HG03064 (cell line): Measurements from ENCODE around the gene TGFB1.
"Not testable (repeated sequence)": the region's sequence is repeated elsewhere in the genome, so short reads cannot be mapped to it uniquely, and the experiment has no call there.

Source experiments
- ATAC-seq: cut with Tn5 transposase; IDR thresholded peaks from one replicate; pipeline ENCODE4 v1.9.1; 2021; ENCODE audit warnings: low read depth; ENCODE audit not compliant: unreplicated experiment

TGFB1 gene

DNA sequence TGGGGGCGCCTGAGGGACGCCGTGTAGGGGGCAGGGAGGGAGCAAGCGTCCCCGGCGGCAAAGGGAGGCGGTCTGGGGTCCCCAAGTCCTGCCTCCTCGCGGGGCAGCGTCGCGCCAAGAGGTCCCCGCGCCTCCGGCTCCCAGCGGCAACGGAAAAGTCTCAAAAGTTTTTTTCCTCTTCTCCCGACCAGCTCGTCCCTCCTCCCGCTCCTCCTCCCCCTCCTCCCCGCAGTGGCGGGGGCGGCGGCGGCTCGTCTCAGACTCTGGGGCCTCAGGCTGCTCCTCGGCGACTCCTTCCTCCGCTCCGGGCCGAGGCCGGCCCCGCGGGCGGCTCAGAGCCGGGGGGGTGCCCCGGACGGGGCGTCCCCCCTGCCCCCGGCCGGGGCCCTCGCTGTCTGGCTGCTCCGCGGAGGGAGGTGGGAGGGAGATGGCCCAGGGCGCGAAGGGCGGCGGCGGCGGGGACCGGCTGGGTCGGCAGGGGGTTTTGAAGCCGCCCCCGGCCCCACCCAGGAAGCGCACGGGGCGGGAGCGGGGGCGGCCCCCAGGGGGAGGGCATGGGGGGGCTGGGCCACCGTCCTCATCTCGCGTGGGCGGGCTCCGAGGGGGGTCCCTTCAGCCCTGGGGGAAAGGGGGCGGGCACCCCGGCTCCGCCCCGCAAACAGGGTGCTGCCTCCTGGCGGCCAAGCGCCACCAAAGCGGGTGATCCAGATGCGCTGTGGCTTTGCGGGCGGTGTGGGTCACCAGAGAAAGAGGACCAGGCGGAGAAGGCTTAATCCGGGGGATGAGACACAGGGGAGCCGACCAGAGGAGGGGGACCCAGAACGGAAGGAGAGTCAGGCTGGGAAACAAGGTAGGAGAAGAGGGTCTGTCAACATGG, at the start of gene TGFB1:
Gene TGFB1, minus strand, starts transcription at position 457 of the 877 bp plus-strand sequence. CDS start 878 bp downstream, outside the sequence.
- ATAC-seq, result no peak

DNA sequence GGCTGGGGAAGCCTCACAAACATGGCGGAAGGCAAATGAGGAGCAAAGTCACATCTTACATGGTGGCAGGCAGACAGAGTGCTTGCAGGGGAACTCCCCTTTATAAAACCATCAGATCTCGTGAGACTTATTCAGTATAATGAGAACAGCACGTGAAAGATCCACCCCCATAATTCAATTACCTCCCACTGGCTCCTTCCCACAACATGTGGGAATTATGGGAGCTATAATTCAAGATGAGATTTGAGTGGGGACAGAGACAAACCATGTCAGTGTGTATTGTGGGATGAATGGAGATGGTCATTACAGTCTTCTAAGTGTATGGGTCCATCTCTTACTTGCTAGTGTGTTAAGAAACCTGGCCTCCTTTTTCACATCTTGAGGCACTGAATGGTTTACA, 48.3 kb upstream of the TGFB1 start:
- ATAC-seq, result no peak

DNA sequence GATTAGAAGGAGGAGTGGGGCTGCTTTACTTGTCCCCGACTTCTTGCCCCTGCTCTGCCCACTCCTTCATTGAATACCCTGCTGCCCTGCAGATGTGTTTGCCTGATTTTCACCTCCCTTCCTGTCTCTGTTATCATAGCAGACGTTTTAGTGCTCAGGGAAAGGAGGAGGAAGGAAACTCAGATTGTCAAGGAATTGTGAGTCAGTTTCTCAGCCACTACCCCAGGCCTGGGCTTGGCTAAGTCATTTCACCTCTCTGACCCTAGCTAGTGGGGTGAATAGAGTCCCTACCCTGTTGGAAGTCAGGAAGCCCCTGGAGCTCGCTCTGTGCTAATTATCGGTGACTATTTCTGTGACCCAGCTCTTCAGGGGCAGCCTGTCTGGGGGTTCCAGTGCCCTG, 47.8 kb upstream of the TGFB1 start:
- no peak for ATAC-seq

DNA sequence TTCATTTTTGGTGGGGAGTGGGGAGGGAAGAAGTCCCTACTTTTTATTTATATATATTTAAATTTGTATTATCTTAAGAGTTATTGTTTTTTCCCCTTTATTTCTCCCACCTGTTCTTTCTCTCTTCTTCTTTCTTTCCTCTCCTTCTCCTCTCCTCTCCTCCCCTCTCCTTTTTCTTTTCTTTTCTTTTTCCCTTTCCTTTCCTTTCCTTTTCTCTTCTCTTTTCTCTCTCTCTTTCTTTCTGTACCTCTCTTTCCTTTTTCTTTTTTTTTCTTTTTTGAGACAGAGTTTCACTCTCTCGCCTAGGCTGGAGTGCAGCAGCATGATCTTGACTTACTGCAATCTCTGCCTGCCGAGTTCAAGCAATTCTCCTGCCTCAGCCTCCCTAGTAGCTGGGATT, 45.8 kb upstream of the TGFB1 start:
- ATAC-seq, result no peak

DNA sequence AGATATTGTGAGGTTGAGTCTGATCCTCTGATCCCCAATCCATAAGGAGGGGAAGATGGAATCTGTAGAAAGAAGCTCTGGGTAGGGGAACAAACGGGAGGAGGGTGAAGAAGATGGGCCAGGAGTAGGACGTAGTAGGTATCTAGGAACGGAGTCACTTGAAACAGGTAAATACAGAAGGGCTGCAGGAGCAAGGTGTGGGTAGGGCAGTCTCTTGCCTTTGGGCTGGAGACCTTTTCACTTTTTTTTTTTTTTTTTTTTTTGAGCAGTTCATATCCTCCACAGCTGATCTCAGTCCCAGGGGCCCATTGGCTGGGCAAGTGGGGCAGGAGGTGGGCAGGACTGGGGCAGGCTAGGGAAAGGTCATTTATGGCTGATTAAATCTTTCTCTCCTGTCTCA, 45.4 kb upstream of the TGFB1 start:
- ATAC-seq, result no peak

DNA sequence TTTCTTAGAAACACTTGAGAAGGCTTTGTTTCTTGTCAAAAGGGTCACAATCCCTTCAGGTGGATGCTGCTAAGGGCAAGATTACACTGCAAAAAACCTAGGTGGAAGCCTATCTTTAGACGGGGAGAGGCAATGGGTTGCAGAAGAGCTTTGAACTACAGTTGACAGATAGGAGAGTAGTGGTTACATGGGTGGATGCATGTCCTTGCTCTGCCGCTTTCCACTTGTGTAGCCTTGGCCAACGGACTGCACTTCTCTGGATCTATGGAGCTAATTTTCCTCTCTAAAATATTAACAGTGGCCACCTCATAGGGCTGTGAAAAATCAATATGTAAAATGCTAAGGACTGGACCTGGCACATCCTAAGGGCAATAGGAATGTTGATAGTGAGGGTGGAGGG, 44.9 kb upstream of the TGFB1 start:
- ATAC-seq, result no peak

DNA sequence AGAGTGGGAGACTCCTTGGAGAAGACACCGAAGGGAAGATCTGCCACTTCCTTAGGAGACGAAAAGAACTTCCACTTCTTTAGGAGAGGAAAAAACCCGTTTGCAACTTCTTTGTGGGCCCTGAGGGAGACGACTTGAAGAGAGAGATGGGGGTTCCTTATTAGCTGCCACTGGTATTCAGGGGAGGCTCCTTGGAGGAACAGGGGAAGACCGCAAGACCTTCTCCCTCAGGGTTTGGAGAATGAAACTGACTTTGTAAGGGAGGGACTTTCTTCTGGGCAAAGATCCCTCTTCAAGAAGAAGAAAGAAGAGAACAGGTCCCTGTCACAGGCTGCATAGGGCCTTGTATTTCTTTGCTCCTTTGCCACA, 44.3 kb upstream of the TGFB1 start:
- no peak for ATAC-seq

DNA sequence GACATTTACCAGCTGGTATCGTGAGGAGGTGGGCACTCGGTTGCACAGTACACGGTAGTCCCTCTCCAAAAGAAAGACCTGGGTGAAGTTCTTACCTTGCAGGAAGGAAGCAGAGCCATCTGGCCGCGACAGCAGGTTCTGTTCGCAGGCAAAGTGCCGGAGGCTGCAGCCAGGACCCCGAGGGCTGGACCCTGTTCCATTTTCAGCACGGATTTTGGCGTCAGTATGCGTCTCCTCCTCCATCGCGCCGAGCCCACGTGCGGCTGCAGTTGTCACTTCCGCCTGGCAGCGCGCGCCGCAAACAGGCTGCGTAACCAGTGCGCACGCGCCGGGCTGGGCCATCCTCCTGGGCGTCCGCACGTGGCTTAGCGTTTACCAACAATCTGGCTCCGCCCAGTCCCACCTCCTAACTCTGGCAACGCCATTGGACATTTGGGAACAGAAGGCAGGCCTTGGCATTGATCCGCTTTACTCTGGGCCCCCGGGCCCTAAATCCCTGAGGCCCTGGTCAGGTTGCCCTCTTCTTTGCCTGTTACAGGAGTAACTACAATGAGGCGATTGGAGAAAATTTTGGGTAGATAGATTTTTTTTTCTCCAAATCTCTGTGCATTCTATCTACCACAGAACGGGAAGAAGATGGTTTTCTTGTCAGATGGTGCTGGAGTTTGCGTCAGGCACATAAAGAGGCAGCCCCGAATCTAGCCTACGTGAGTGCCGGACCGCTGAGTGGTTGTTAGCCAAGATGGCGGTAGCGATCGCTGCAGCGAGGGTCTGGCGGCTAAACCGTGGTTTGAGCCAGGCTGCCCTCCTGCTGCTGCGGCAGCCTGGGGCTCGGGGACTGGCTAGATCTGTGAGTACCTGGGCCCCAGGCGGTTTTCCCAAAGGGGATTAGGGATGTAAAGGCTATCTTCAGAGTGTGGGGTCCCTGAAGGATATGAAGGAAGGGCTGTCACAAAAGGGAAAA, 43.6 kb upstream of the TGFB1 start, which contains the start of the genes BCKDHA and EXOSC5:
Gene BCKDHA, plus strand, starts transcription at position 733 of the 964 bp plus-strand sequence. Its CDS starts 10 bp downstream, at position 743.
Gene EXOSC5, minus strand, starts transcription at position 274 of the 964 bp plus-strand sequence. Its CDS starts 31 bp downstream, at position 243.
- peak; percentile 69 for ATAC-seq

DNA sequence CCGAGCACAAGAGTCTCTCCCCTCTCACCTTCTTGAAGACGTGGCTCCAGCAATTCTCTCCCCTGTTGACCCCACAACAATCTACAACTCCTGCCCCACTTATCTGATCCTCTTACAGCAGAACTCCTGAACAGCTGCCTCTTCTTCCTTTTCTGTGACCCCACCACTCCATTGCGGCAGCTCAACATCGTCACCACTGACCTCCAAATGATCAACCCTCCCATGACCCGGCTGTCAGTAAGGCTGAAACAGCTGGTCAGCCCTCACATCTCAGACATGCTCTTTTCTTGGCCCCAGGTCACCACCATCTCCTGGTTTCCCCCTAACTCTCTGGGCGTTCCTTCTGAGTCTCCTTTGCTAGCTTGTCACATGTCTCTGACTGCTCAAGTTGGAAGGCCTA, 41.6 kb upstream of the TGFB1 start:
- no peak for ATAC-seq

DNA sequence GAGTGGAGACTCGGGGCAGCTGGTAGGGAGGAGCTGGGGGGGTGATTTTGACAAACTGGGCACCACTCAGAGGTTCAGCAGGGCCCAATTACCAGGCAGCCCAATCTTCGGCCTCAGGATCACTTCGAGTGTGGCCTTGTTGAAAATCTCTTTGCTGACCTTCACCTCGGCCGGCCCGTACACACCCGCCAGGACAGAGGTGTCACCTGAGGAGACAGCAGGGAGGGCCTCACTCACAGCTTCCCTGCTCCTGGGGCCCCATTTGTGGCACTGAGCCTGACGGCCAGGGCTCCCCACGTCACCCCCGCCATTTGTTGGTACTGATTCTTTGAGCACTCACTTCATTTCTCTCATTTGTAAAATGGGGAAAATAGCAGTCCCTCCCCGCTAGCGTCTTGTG, 39.1 kb upstream of the TGFB1 start:
- ATAC-seq, result no peak

DNA sequence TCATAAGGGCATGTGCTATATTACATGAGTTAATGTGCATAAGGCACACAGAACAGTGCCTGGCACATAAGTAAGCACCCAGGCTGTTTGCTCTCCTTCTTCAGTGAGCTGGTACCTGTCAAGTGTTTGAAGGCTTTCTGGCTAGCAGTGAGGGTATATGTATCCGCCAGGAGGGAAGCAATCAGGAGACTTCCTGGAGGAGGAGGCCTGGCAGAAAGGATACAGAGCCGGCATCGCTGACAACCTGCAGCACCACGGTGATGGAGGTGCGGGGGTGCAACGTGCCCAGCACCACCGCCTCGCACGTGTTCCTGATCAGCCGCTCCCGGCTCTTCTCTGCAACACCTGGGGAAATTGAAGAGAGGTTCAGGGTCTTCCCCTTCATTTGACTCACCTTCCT, 37.9 kb upstream of the TGFB1 start:
- ATAC-seq, result no peak

DNA sequence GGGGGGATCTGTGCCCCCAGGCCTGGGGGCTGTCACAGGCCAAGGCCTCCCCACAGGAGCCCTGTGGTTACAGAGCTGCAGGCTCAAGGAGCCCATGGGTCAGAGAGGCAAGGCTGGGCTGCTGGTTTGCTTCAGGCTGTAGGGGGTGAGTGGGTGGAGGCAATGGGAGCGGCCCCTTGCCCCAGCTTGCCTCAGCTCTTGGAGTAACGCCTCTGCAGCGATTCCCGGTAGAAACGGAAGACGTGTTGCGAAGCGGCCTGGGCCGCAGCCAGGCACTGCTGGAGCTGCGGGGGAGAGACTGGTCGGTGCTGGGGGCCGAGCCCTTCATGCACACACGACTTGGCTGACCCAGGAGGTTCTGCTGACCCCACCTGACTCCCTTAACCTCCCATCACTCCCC, 32.7 kb upstream of the TGFB1 start:
- ATAC-seq, result no peak

DNA sequence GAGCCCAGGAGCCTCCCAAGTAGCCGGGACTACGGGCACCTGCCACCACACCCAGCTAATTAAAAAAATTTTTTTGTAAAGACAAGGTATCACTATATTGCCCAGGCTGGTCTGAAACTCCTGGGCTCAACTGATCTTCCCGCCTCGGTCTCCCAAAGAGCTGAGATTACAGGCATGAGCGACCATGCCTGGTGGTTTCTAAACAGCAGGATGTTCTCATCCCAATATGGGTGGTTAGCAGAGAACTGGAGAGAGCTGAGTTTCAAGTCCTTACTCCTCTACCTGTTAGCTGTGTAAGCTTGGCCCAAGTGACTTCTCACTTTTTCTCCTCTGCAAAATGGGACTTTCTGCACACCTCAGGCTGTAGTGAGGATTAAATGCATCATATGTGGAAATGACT, 30.6 kb upstream of the TGFB1 start:
- no peak for ATAC-seq

DNA sequence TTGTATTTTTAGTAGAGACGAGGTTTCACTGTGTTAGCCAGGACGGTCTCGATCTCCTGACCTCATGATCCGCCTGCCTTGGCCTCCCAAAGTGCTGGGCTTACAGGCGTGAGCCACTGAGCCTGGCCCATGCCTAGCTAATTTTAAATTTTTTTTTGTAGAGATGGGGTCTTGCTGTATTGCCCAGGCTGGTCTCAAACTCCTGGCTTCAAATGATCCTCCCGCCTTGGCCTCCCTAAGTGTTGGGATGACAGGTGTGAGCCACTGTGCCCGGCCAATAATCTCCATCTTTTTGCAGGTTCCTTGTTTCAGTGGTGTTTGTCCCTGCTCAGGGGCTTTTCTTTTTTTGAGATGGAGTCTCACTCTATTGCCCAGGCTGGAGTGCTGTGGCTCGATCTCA, 27.8 kb upstream of the TGFB1 start:
- not testable (repeated sequence) for ATAC-seq

DNA sequence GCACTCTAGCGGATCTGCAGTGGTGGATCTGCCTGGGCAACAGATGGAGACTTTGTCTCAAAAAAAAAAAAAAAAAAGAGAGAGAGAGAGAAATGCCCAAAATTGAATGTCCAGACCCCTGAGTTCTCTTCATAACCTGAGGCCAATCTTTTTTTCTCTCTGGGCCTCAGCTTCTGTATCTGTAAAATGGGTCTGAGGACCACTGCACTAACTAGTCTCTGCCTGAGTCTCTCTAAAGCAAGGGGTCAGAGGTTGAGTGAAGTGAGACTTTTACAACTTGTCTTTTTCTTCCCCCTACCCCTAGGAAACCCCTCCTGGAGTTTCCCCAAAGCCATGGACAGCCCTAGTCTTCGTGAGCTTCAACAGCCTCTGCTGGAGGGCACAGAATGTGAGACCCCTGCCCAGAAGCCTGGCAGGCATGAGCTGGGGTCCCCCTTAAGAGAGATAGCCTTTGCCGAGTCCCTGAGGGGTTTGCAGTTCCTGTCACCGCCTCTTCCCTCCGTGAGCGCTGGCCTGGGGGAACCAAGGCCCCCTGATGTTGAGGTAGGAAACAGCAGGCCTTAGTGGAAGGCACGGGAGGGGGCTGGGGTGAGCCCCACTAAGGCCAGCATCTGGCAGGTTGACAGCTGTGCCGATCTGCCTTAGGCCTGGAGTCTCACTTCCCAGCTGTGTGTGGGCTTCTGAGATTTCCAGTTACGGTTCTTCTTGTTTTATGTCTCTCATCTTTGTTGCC, 24.4 kb upstream of the TGFB1 start:
- ATAC-seq, result no peak

DNA sequence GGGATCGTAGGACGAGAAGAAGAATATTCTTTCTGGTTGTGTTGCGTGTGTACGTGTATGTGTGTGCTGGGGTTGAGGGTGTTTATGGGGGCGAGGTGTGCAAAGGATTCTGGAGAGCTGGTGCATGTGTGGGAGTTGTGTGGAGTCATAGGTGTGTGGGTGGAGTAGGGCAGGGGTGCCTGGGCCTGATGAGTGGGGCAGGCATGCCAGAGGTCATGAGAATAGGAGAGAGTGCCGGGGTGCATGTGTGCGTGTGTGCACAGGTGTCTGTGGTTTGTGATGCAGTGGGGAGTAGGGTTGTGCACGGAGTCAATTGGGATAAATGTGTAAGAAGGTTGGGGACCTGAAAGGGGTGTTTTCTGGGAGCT, 23.3 kb upstream of the TGFB1 start:
- no peak for ATAC-seq

DNA sequence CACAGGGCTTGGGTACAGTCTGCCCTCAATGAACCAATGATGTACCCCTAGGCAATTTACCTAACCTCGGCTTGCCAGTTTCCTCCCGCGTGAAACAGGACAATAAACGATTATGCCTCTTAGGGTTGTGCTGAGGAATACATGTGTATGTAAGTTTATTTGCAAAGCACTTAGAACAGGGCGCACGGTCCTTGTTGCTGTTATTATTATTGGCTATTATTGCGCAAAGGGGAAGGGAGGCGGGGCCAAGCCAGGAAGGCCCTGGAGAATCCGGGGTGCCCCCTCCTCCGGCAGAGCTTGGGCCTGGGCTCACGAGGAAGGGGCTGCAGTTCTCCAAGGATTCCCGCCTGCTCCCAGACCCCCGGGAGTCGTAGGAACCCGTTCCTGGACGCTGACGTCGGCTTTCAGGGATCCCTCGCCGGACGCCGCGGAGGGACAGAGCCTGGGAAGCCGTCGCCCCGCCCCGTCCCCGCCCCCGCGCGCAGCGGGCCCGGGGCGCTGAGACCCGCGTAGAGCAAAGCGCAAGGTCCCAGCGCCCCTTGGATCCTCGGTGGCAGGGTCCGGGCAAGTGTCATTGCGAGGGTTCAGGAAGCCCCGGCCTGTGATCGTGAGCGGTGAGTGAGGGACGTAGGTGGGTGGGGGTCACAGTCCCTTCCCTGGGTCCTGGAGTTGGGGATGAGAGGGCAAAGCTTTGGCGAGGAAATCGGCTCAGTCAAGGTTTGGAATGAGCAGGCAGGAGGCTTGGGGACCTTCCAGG, 22.7 kb upstream of the TGFB1 start, which contains the start of gene TMEM91:
Gene TMEM91, plus strand, starts transcription at position 293 of the 757 bp plus-strand sequence. CDS start 1,777 bp downstream, outside the sequence.
- no peak for ATAC-seq

DNA sequence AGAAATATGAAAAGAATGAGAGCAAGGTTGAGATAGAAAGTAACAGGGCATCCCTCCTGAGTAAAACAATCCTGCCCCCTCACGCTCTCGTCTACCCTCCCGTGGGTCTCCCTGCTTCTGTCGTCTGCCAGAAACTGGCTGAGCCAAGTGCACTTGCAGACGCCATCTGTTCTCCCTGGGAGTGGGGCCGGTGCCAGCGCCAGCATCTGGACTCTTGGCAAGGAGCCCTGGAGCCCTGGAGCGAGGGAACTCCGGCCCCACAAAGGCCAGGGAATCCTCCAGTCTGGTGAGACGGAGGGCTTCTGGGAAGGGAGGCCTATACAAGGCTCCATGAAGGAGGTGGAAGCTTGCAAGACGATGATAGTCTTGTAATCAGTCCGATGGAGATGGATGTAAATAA, 20.3 kb upstream of the TGFB1 start:
- no peak for ATAC-seq

DNA sequence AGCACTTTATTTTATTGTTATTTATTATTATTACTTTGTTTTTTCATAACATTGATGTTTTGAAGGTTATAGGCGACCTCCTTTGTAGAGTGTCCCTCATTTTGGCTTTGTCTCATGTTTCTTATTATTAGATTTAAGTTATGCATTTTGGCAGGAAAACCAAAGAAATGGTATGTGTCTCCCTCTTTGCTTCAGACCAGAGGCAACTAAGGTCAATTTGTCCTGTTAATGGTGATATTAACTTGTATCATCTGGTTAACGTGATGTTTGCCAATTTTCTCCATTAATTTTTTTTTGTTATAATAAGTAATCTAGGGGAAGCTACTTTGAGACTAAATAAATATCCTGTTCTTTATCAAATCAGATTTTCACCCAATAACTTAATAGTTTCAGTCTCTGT, 18.8 kb upstream of the TGFB1 start:
- no peak for ATAC-seq

DNA sequence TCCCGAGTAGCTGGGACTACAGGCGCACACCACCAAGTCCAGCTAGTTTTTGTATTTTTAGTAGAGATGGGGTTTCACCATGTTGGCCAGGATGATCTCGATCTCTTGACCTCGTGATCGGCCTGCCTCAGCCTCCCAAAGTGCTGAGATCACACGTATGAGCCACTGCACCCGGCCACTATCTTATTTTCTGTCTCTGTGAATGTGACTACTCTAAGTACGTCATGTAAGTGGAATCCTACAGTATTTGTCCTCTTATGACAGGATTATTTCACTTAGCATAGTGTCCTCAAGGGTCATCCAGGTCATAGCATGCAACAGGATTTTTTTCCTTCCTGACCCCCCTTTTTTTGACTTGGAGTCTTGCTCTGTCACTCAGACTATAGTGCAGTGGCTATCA, 17.8 kb upstream of the TGFB1 start:
- ATAC-seq, result no peak
